ENCODE data around the gene RHBG. TPM values are rescaled to one million over a fixed set of nuclear protein-coding genes. Genes with fewer than 3 reads are reported as not detected.

RHBG gene
- total and polyA plus RNA-seq, 2 donors (not counting 1 experiment from before 2014, with no cell fraction given) = not detected

GRCh38 chr1:156421939-156422601, 53.1 kb downstream of the RHBG start:
- Histone ChIP-seq H3K4me3 (ENCODE audit: control extremely low read depth in 1 of 5, extremely low read depth in 1 of 5, insufficient read depth in 1 of 5, low read depth in 2 of 5, low read length in 4 of 5) (peak overlapping the region in 3 of 5 experiments; percentile 59 to 65 (median 63)), H3K27me3 (replicated peaks in 1 of 4; ENCODE audit: control extremely low read depth in 1 of 4, control insufficient read depth in 3 of 4, insufficient read depth in 4 of 4, low read length in 3 of 4) (peaks cover 0 to 86% (median 47%) of the 10 kb centered on the region in 4 experiments), H3K9me3 (ENCODE audit: control extremely low read depth in 1 of 3, control insufficient read depth in 2 of 3, insufficient read depth in 1 of 3, low read length in 2 of 3) (peaks cover 0 to 14% (median 0%) of the 10 kb centered on the region in 3 donors), H3K4me2 (replicated peaks; ENCODE audit: low read depth, low read length, poor library complexity, severe bottlenecking) (peak overlapping the region; percentile 96), H3K79me2 (ENCODE audit: control insufficient read depth, insufficient read depth, low read length) (no peaks in the 10 kb centered on the region), H3K9ac (ENCODE audit: low read length) (peak overlapping the region; percentile 71), H3K4me1 (ENCODE audit: control insufficient read depth in 2 of 2, insufficient read depth in 2 of 2, low read length in 2 of 2) (peaks cover 27 to 29% of the 10 kb centered on the region in 2 donors), H3K27ac (ENCODE audit: low read length in 2 of 2) (no peak overlapping the region), H2AFZ (ENCODE audit: insufficient read depth, low read depth, low read length, poor library complexity, severe bottlenecking) (peak overlapping the region; percentile 78), H4K20me1 (ENCODE audit: control insufficient read depth, insufficient read depth, low read length, poor library complexity, severe bottlenecking) (no peaks in the 10 kb centered on the region), H3K36me3 (replicated peaks in 1 of 2; ENCODE audit: control extremely low read depth in 1 of 2, control insufficient read depth in 1 of 2, extremely low read depth in 1 of 2, insufficient read depth in 2 of 2, low read length in 1 of 2) (no peaks in the 10 kb centered on the region)
- CTCF ChIA-PET = interaction anchor here (0.7 to 4.4 kb wide), 3 partner anchors 24 to 36 kb away, joined by 3 to 21 read pairs (median 6); no protein-coding TSS in a partner anchor
- no peak for DNase-seq
- Mint-ChIP-seq H3K27me3 (peaks cover 89% of the 10 kb centered on the region), H3K9me3 (ENCODE audit: insufficient read depth) (no peaks in the 10 kb centered on the region), H3K4me3 (peak overlapping the region; percentile 83), H3K27ac (peak overlapping the region; percentile 21), H3K4me1 (peaks cover 28% of the 10 kb centered on the region)
- intact Hi-C loops (cut with micrococcal nuclease) = loop anchor here (2.0 kb wide), 1 partner anchor 17 kb away; no protein-coding TSS in a partner anchor
- POLR2A ChIA-PET = no interaction called here
- peak; percentile 84 for TF ChIP-seq EZH2 (IDR thresholded peaks at IDR 0.05; ENCODE audit: borderline replicate concordance, insufficient read depth, low read depth, low read length, poor library complexity, severe bottlenecking)
- no peak for TF ChIP-seq CTCF (IDR thresholded peaks at IDR 0.05)
- ATAC-seq (ENCODE audit: low read depth) = no peak
- WGBS (ENCODE audit: insufficient coverage) = 13% methylated on average over 8 of the region's 12 CpGs

GRCh38 chr1:156422602-156423091, 53.6 kb downstream of the RHBG start:
- ATAC-seq (ENCODE audit: low read depth) (no peak), DNase-seq (no peak)
- intact Hi-C loops (cut with micrococcal nuclease) = no loop called here
- H4K20me1 ChIP-seq (ENCODE audit: control insufficient read depth, insufficient read depth, low read length, poor library complexity, severe bottlenecking) = no peaks in the 10 kb centered on the region
- no peak overlapping the region for H3K4me2 ChIP-seq (replicated peaks; ENCODE audit: low read depth, low read length, poor library complexity, severe bottlenecking)
- peak overlapping the region; percentile 83 for H3K4me3 Mint-ChIP-seq
- ChIA-PET CTCF (interaction anchor here (0.7 to 4.4 kb wide), 4 partner anchors 12 to 36 kb away, joined by 3 to 21 read pairs (median 4); no protein-coding TSS in a partner anchor), POLR2A (no interaction called here)
- TF ChIP-seq EZH2 (IDR thresholded peaks at IDR 0.05; ENCODE audit: borderline replicate concordance, insufficient read depth, low read depth, low read length, poor library complexity, severe bottlenecking) = no peak
- no peak for TF ChIP-seq CTCF (IDR thresholded peaks at IDR 0.05)
- peaks cover 0 to 14% (median 0%) of the 10 kb centered on the region in 3 donors for H3K9me3 ChIP-seq (ENCODE audit: control extremely low read depth in 1 of 3, control insufficient read depth in 2 of 3, insufficient read depth in 1 of 3, low read length in 2 of 3)
- no peaks in the 10 kb centered on the region for H3K79me2 ChIP-seq (ENCODE audit: control insufficient read depth, insufficient read depth, low read length)
- no peak overlapping the region for H3K9ac ChIP-seq (ENCODE audit: low read length)
- H3K9me3 Mint-ChIP-seq (ENCODE audit: insufficient read depth) = no peaks in the 10 kb centered on the region
- H3K4me1 ChIP-seq (ENCODE audit: control insufficient read depth in 2 of 2, insufficient read depth in 2 of 2, low read length in 2 of 2) = peaks cover 27 to 29% of the 10 kb centered on the region in 2 donors
- H3K27ac Mint-ChIP-seq = no peak overlapping the region
- peaks cover 0 to 82% (median 45%) of the 10 kb centered on the region in 4 experiments for H3K27me3 ChIP-seq (replicated peaks in 1 of 4; ENCODE audit: control extremely low read depth in 1 of 4, control insufficient read depth in 3 of 4, insufficient read depth in 4 of 4, low read length in 3 of 4)
- no peak overlapping the region for H2AFZ ChIP-seq (ENCODE audit: insufficient read depth, low read depth, low read length, poor library complexity, severe bottlenecking)
- H3K4me3 ChIP-seq (ENCODE audit: control extremely low read depth in 1 of 5, extremely low read depth in 1 of 5, insufficient read depth in 1 of 5, low read depth in 2 of 5, low read length in 4 of 5) = no peak overlapping the region
- 30% methylated on average over 13 of the region's 15 CpGs for WGBS (ENCODE audit: insufficient coverage)
- H3K27ac ChIP-seq (ENCODE audit: low read length in 2 of 2) = no peak overlapping the region
- H3K27me3 Mint-ChIP-seq = peaks cover 89% of the 10 kb centered on the region
- H3K36me3 ChIP-seq (replicated peaks in 1 of 2; ENCODE audit: control extremely low read depth in 1 of 2, control insufficient read depth in 1 of 2, extremely low read depth in 1 of 2, insufficient read depth in 2 of 2, low read length in 1 of 2) = no peaks in the 10 kb centered on the region
- peaks cover 28% of the 10 kb centered on the region for H3K4me1 Mint-ChIP-seq

Data from B cell (primary cell).